Cardiac fibroblast (primary cell): Measurements from ENCODE around the gene GSS.
A peak's percentile ranks its signal among the peaks of the same experiment; 100 is the strongest.

Experiments used
- DNase-seq, 2 donors: peaks; one replicate each; pipeline versions ENCODE4 v3.0.0 to v3.0.0-alpha.2; 2010; ENCODE audit warnings: low read depth in 2 of 2
- H3K4me3 ChIP-seq, 2 donors: replicated peaks in 1 of 2; 1 replicate in 1 of 2; 2 replicates in 1 of 2; pipeline ENCODE4 v1.5.1; 2011; ENCODE audit warnings: low read depth in 2 of 2, low read length in 2 of 2, mild to moderate bottlenecking in 2 of 2, moderate library complexity in 1 of 2
- TF ChIP-seq, protein P1 (sequence below): IDR thresholded peaks from one replicate; pipeline ENCODE4 v1.5.1; 2011; ENCODE audit warnings: low read depth, mild to moderate bottlenecking, low read length, inconsistent platforms

Gene GSS

DNA sequence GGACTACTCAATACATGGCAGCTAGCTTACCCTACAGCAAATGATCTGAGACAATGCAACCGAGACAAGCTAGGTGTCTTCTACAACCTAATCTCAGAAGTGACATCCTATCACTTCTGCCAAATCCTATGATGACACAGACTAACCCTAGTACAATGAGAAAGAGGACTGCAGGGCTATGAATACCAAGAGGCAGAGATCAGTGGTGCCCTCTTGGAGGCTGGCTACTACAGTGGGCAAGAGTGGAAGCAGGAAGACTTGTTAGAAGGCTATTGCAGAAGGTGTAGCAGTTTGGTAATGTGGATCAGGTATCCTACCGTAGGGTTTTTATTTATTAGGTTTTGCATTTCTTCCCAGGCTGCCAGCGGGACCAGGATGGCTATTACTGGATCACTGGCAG lies 30.3 kb downstream of the GSS start:
- no peak for DNase-seq
- TF ChIP-seq, protein P1, sequence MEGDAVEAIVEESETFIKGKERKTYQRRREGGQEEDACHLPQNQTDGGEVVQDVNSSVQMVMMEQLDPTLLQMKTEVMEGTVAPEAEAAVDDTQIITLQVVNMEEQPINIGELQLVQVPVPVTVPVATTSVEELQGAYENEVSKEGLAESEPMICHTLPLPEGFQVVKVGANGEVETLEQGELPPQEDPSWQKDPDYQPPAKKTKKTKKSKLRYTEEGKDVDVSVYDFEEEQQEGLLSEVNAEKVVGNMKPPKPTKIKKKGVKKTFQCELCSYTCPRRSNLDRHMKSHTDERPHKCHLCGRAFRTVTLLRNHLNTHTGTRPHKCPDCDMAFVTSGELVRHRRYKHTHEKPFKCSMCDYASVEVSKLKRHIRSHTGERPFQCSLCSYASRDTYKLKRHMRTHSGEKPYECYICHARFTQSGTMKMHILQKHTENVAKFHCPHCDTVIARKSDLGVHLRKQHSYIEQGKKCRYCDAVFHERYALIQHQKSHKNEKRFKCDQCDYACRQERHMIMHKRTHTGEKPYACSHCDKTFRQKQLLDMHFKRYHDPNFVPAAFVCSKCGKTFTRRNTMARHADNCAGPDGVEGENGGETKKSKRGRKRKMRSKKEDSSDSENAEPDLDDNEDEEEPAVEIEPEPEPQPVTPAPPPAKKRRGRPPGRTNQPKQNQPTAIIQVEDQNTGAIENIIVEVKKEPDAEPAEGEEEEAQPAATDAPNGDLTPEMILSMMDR, result no peak
- no peak overlapping the region for H3K4me3 ChIP-seq

GRCh38 chr20:34923414-34923813 lies 32.2 kb downstream of the GSS start:
- TF ChIP-seq, protein P1, result no peak
- H3K4me3 ChIP-seq, result no peak overlapping the region
- no peak for DNase-seq

- peak; percentile 86 to 90 for DNase-seq
- TF ChIP-seq, protein P1, result no peak
- no peak overlapping the region for H3K4me3 ChIP-seq
Measured at GRCh38 chr20:34922654-34923381, 32.8 kb downstream of the GSS start.

- H3K4me3 ChIP-seq, result no peak overlapping the region
- TF ChIP-seq, protein P1, result no peak
- peak in 1 of 2 donors; percentile 35 for DNase-seq
Measured at GRCh38 chr20:34921436-34921835, 34.2 kb downstream of the GSS start.

GRCh38 chr20:34920055-34920454 lies 35.6 kb downstream of the GSS start:
- DNase-seq, result no peak
- TF ChIP-seq, protein P1, result no peak

GRCh38 chr20:34916774-34917354 lies 38.7 kb downstream of the GSS start:
- TF ChIP-seq, protein P1, result no peak
- H3K4me3 ChIP-seq, result no peak overlapping the region
- no peak for DNase-seq

More at GRCh38 chr20:34920055-34920454, 35.6 kb downstream of the GSS start:
- no peak overlapping the region for H3K4me3 ChIP-seq
